Skin of body (tissue), 2 donors: Measurements from ENCODE around the gene ELK3. TPM values are rescaled to one million over a fixed set of nuclear protein-coding genes. Genes with fewer than 3 reads are reported as not detected.
A peak's percentile ranks its signal among the peaks of the same experiment; 100 is the strongest.

Experiments
- DNase-seq: peaks from one replicate; lab custom pipeline; 2025; lab: John Stamatoyannopoulos, UW
- total RNA-seq: library from RNA; depleted of rRNA; stranded (reverse); fragments of >200 nt; gene quantifications from one replicate; pipeline ENCODE4 v1.2.3, GENCODE V29; 2014

The ELK3 gene
- total RNA-seq, 1 donor from 2014 or later = 15.1 TPM

- DNase-seq = peak; percentile 13
Observed at GRCh38 chr12:96211988-96212387, 17.8 kb downstream of the ELK3 start.

GRCh38 chr12:96212456-96213375 lies 18.5 kb downstream of the ELK3 start:
- no peak for DNase-seq

- DNase-seq = no peak
Observed at GRCh38 chr12:96213869-96214268, 19.7 kb downstream of the ELK3 start.

GRCh38 chr12:96215919-96216273 lies 21.7 kb downstream of the ELK3 start:
- no peak for DNase-seq

GRCh38 chr12:96218989-96219678 lies 25.0 kb downstream of the ELK3 start:
- DNase-seq = no peak

- DNase-seq = no peak
Observed at GRCh38 chr12:96219700-96220206, 25.6 kb downstream of the ELK3 start.

- no peak for DNase-seq
Observed at GRCh38 chr12:96220902-96221301, 26.7 kb downstream of the ELK3 start.

- no peak for DNase-seq
Observed at GRCh38 chr12:96221391-96221790, 27.2 kb downstream of the ELK3 start.

GRCh38 chr12:96223411-96224218 lies 29.4 kb downstream of the ELK3 start:
- no peak for DNase-seq

GRCh38 chr12:96224219-96224615 lies 30.0 kb downstream of the ELK3 start:
- DNase-seq = no peak

- DNase-seq = no peak
Observed at GRCh38 chr12:96225044-96225855, 31.1 kb downstream of the ELK3 start.

- no peak for DNase-seq
Observed at GRCh38 chr12:96225994-96226399, 31.8 kb downstream of the ELK3 start.

- no peak for DNase-seq
Observed at GRCh38 chr12:96226401-96226800, 32.2 kb downstream of the ELK3 start.

- no peak for DNase-seq
Observed at GRCh38 chr12:96226801-96227348, 32.7 kb downstream of the ELK3 start.

- no peak for DNase-seq
Observed at GRCh38 chr12:96227365-96228106, 33.4 kb downstream of the ELK3 start.

GRCh38 chr12:96228566-96229248 lies 34.5 kb downstream of the ELK3 start:
- no peak for DNase-seq

GRCh38 chr12:96230646-96231045 lies 36.5 kb downstream of the ELK3 start:
- no peak for DNase-seq

GRCh38 chr12:96233168-96233567 lies 39.0 kb downstream of the ELK3 start:
- DNase-seq = no peak

GRCh38 chr12:96233939-96234461 lies 39.8 kb downstream of the ELK3 start:
- DNase-seq = peak; percentile 47
